NCI-H187 treated with DMSO at 0.1 percent for 48 hours (cell line): ENCODE data around the gene LRRC27.
"Not testable (repeated sequence)": the region's sequence is repeated elsewhere in the genome, so short reads cannot be mapped to it uniquely, and the experiment has no call there.

Experiments
- DNase-seq: peaks from one replicate; lab custom pipeline; 2025; lab: John Stamatoyannopoulos, UW

LRRC27 gene

GRCh38 chr10:132314881-132315280, 17.1 kb upstream of the LRRC27 start:
- DNase-seq = not testable (repeated sequence)

GRCh38 chr10:132316133-132316532, 15.9 kb upstream of the LRRC27 start:
- no peak for DNase-seq

- not testable (repeated sequence) for DNase-seq
Measured at GRCh38 chr10:132317477-132317876, 14.5 kb upstream of the LRRC27 start.

DNA sequence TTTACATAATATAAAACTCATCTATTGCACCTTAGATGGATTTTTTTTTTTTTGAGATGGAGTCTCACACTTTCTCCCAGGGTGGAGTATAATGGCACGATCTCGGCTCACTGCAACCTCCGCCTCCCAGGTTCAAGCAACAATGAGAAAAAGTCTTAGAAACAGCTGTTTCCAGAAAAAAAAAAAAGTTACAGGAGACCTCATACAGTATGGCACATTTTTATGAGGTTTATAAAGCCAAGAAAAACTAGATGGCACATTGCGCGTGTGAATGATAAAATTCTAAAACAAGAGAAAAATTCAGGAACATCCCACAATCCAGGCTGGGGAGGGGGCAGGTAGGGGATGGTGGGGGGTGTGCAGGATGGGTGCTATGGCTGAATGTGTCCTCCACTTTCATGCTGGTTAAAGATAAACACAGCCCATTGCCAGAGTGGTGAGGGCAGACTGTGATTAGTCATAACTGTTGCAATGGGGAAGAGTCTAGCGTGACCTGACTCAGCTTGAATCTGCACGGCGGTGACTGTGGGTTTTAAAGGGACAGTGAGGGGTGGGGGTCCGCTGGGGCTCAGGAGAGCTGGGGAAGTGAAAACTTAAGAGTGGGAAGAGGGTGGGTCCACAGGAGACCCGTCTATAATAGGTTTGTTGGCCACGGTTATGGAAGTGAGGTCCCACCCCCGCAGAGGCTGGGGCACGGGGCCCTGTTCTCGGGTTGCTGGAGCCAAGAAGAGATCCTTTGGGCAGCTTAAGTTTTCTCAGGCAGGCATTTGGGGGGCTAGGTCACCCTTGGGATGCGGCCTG, 11.9 kb upstream of the LRRC27 start:
- no peak for DNase-seq

DNA sequence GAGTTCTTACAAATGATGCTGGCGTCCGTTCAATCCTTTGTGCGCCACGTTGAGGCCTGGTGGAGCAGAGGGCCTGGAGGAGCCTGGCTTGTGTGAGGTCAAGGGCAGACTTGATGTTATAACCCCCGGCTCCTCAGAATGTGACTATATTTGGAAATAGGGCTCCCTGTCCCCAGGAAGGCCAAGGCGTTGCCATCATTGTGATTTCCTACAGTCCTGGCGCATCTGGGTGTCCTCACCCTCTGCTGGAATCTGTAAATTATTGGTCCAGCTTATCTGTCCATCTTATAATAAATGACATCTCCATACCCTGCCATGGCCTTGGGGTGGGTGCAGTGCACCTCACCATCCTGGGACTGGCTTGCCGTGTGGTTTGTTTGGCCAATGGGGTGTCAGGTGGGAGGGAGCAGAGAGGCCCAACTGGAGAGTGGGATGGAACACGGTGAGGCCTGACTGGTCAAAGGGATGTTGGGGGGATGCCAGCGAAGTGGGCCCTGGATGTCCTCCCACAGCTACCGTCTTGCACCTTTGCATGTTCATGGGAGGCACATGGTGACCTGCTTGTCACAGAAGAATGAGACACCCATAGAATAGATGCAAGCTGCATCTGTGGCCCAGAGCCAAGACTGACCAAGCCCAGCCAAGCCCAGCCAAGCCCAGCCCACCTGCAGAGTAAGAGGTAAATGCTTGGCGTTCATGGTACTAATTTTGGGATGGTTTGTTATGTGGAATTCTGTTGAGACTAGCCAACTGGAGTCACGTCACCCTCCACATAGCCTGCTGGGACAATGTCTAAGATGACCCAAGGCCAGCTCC, 11.1 kb upstream of the LRRC27 start:
- no peak for DNase-seq

DNA sequence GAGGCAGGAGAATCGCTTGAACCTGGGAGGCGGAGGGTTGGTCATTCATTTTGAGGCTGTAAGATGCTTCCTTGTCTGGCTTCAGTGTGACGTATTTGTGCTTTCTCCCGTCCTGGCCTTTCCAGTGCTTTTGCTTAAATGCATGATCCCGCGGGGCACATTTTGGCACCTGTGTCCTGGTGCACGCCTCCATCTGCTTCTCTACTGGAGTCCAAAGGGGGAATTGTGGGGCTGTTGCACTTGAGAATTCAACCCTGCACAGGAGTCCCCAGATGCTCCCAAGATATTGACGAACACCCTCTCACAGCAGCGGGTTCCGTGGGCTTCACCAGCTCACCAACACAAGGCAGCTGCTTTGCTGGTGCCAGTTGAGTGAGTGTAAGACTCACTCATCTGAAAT, 10.3 kb upstream of the LRRC27 start:
- DNase-seq = no peak

GRCh38 chr10:132322586-132323048, 9.4 kb upstream of the LRRC27 start:
- DNase-seq = no peak

GRCh38 chr10:132324186-132324585, 7.8 kb upstream of the LRRC27 start:
- DNase-seq = no peak

- no peak for DNase-seq
Measured at GRCh38 chr10:132326344-132326889, 5.6 kb upstream of the LRRC27 start.

- DNase-seq = no peak
Measured at GRCh38 chr10:132326925-132327324, 5.1 kb upstream of the LRRC27 start.

DNA sequence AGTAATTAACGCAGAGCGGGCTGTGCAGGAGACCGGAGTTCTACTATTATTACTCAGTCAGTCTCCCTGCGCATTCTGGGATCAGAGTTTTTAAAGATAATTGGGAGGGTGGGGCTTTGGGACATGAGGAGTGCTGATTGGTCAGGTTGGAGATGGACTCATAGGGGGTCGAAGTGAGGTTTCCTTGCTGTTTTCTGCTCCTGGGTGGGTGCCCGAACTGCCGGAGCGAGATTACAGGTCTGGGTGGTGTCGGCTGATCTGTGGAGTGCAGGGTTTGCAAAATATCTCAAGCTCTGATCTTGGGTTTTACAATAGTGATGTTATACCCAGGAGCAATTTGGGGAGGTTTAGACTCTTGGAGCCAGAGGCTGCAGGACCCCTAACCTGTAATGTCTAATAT, 3.9 kb upstream of the LRRC27 start:
- DNase-seq = no peak

DNA sequence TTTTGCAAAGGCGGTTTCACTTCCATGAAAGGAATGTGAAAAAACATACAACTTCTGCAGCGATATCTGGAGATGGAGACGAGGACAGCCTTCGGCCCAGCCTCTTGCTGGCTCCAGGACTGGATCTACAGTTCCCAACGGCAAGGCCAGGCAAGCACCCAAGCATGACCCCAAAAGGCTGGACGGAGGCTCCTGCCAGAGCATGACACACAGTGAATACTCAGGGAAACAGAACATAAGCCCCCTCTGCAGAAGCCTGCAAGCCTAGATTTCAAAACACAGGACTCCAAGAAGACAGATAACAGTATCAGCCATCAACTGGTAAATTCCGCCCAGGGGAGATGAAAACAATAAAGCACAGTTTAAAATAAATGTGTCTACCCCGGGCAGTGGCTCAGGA, 3.3 kb upstream of the LRRC27 start:
- no peak for DNase-seq

DNA sequence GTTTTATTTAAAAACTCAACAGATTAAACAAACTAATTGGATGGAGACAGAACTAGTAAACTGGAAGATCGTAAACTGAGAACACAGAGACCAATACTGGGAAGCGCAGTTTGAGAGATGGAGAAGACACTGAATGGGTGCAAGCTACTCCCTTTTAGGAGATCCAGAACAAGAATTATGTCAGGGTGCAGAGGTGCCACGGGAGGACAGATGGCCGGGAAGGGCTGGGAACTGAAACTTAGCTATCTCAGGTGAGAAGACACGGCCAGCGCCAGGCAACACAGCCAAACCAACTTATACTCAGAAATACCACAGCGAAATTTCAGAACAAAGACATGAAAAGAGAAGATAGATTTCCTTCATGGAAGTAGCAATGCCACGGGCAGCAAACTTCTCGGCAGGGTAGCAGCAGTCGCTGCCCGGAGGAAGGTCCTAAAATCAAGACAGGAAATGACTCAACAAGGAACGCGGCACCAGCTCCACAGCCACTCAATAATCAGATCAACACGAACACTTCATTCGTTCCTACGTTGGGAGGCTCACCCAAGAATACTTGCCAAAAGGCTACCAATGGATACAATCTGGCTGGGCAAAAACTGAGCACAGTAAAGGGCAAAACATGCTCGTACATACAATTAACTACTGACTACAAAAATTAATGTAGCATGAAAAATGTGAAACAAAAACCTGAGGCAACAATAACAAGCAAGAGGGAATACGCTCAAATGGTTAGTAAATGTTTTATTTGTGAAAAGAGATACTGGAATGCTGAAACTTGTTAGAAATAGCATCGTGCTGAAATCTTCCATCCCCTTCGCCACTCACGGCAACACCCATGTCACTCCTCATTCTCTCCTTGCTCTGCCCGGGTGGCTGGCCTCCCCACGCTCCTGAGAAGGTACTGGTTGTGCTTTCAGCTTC, 2.2 kb upstream of the LRRC27 start:
- DNase-seq = no peak

GRCh38 chr10:132330486-132330833, 1.5 kb upstream of the LRRC27 start:
- DNase-seq = no peak

GRCh38 chr10:132332433-132332754, 401 bp downstream of the LRRC27 start:
- DNase-seq = no peak

DNA sequence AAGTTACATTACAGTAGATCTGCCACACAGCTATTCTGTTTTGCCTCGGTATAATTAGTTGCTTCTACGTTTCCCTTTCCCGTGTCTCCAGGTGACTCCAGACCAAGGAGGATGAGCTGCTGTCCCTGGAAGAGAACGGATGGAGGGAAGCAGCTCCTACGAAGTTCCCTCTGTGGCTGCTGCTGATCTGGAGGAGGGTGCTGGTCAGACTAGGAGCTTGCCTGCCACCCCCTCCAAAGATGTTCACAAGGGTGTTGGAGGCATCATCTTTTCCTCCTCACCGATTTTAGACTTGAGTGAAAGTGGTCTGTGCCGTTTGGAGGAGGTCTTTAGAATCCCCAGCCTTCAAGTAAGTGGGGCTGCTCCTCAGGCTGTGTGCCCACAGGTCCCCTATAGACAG, 1.4 kb downstream of the LRRC27 start:
- DNase-seq = no peak

DNA sequence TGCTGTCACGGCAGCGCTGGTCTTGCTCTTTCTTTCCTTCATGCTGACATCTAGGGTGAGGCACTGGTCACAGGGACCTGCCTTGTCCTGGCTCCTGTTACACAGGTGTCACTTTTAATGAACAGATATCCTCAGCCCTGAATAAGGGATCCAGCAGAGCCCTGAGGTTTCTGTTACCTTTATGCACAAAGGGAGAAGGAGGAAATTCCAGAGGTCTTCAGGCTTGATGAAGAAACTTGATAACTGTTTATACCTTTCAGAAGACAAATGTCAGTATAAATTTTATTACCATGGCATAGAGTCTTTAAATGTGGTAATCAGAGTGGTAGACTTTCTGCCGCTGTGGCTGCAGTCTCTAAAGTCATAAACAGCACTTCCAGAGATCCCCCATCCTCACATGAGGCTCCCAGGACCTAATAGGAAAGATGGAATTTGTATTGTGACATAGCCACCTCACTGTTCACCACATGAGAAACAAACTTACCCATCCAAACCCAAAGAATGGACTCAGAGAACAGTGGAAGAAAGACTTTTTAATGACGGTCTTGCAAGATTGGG, 2.7 kb downstream of the LRRC27 start:
- no peak for DNase-seq

DNA sequence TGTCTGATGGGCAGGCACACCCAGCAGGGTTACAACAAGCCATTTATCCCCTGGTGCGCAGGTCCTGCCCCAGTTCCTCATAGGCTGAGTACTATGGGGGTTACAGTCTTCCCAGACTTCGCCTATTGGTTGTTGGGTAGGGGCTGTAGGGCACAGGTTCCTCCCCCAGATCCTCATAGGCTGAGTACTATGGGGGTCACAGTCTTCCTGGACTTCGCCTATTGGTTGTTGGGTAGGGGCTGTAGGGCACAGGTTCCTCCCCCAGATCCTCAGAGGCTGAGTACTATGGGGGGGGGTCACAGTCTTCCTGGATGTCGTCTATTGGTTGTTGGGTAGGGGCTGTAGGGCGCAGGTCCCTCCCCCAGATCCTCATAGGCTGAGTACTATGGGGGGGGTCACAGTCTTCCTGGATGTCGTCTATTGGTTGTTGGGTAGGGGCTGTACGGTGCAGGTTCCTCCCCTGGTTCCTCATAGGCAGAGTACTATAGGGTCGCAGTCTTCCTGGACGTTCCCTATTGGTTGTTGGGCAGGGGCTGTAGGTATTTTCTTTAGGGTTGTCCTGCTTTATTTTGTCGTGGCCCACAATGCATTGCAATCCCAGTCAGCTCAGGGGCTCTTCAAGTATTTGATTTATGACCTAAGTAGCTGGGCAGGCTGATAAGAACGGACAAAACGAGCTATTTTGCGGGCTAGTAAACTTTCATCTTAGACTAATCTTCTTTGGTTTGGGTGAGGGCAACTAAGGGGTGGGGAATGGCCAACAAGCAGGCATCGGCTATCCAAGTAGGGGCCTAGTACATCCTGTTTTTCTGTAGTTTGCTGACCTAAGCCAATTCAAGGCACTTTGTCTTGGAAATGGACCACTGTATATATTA, 3.4 kb downstream of the LRRC27 start:
- no peak for DNase-seq

DNA sequence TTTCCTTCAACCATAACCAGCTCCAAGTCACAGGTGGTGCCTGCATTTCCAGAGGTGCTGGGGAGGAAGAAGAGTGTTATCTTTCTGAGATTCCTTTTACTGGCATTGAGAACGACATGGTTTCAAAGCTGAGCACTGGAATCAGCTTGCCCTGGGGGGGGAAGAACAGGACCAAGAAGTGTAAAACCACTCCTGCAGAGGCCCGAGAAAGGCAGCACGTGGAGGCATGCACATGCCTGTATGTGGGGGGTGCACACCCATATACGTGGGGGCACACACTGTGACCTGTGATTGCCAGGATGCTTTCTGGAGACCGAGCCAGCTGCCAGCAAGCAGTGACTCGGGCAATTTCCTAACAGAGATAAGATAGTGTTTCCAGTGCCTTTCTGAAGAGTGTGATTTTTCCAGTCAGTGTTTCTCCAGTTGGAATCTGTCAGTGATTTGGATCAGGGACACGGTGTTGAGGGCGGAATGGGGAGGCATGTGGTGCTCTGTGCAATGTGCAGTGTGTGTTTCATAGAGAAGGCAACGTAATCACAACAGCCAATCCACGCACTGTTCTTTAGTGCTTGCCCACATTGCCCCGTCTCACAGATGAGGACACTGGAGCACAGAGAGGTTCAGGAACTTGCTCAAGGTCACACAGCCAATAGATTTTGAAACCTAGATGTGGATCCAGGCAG, 4.2 kb downstream of the LRRC27 start:
- no peak for DNase-seq

DNA sequence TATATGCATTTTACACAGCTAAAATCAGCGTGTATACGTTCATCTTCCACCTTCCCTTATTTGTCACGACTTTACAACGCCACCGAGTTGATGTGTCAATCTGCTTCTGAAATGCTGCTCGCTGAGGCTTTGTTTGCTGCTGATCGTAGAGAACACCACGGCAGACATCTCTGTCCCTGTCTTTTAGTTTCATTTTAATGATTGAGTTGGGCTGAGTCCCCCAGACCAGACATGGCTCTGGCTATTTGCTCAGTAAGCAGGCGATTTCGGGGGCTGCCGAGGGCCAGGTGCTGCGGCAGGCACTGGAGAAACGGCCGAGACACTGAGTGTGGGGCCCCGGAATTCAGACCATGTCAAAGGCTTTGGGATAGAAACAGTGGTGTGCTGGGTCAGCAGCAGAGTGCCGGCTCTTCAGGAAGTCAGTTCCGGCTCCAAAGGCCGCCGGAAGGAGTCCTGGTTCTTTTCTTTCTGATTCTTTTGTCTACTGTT, 5.0 kb downstream of the LRRC27 start:
- DNase-seq = no peak
